OCI-LY1 (cell line): ENCODE data around the gene WDR59.

ENCODE experiments used
- H2AFZ ChIP-seq: fragments of 200-600 bp; sonication (generic), shearing (Covaris generic); 2 replicates; pipeline ENCODE4 v1.6.0; 2014; ENCODE audit warnings: antibody characterized with exemption, mild to moderate bottlenecking, low read length
- H3F3A ChIP-seq: fragments of 200-600 bp; sonication (generic), shearing (Covaris generic); 2 replicates; pipeline ENCODE4 v1.6.0; 2014; ENCODE audit warnings: mild to moderate bottlenecking, antibody characterized with exemption, low read length, moderate library complexity; ENCODE audit not compliant: insufficient read depth
- H3K27ac ChIP-seq: fragments of 200-600 bp; sonication (generic); 2 replicates; pipeline ENCODE4 v1.5.1; 2014; ENCODE audit warnings: low read length, mixed run types, mild to moderate bottlenecking, low read depth; ENCODE audit not compliant: poor library complexity, severe bottlenecking
- H3K27me3 ChIP-seq: fragments of 200-600 bp; sonication (generic); 2 replicates; pipeline ENCODE4 v1.6.0; 2014; ENCODE audit warnings: antibody characterized with exemption, mild to moderate bottlenecking, low read length, moderate library complexity; ENCODE audit not compliant: insufficient read depth
- H3K36me3 ChIP-seq: fragments of 200-600 bp; sonication (generic); 2 replicates; pipeline ENCODE4 v1.6.1; 2014; ENCODE audit warnings: mild to moderate bottlenecking, antibody characterized with exemption, low read length, moderate library complexity, mixed read lengths; ENCODE audit not compliant: insufficient read depth
- H3K4me1 ChIP-seq: fragments of 200-600 bp; sonication (generic); 2 replicates; pipeline ENCODE4 v1.5.1; 2014; ENCODE audit warnings: mild to moderate bottlenecking, low read length, moderate library complexity; ENCODE audit not compliant: insufficient read depth, severe bottlenecking
- H3K4me2 ChIP-seq: fragments of 200-600 bp; sonication (generic), shearing (Covaris generic); 2 replicates; pipeline ENCODE4 v1.6.1; 2014; ENCODE audit warnings: low read length
- H3K4me3 ChIP-seq: fragments of 200-600 bp; sonication (generic); 2 replicates; pipeline ENCODE4 v1.5.1; 2014; ENCODE audit warnings: low read length, low read depth, mild to moderate bottlenecking, mixed read lengths; ENCODE audit not compliant: poor library complexity, severe bottlenecking
- H3K79me2 ChIP-seq: fragments of 200-600 bp; shearing (Covaris generic); 2 replicates; pipeline ENCODE4 v1.6.1; 2016; ENCODE audit warnings: mixed run types, low read length, mixed read lengths; ENCODE audit not compliant: insufficient read depth
- H3K9ac ChIP-seq: fragments of 200-600 bp; sonication (generic), shearing (Covaris generic); 2 replicates; pipeline ENCODE4 v1.6.1; 2014; ENCODE audit warnings: mild to moderate bottlenecking, low read length, mixed read lengths
- H3K9me2 ChIP-seq: fragments of 200-600 bp; sonication (generic), shearing (Covaris generic); 2 replicates; pipeline ENCODE4 v1.6.1; 2014; ENCODE audit warnings: low read depth, mild to moderate bottlenecking, low read length, mixed read lengths
- H3K9me3 ChIP-seq: fragments of 200-600 bp; shearing (Covaris generic); 2 replicates; pipeline ENCODE4 v1.6.1; 2014; ENCODE audit warnings: low read length, mixed read lengths
- H4K20me1 ChIP-seq: fragments of 200-600 bp; sonication (generic), shearing (Covaris generic); 2 replicates; pipeline ENCODE4 v1.6.0; 2016; ENCODE audit warnings: mild to moderate bottlenecking, low read length; ENCODE audit not compliant: insufficient read depth
- CTCF ChIP-seq: fragments of 200-600 bp; sonication (generic), shearing (Covaris generic); IDR thresholded peaks from 2 replicates; pipeline ENCODE4 v1.5.1; 2017; ENCODE audit warnings: mild to moderate bottlenecking, antibody characterized with exemption, low read length, moderate library complexity, mixed read lengths
- EZH2 ChIP-seq: fragments of 200-600 bp; sonication (generic), shearing (Covaris generic); IDR thresholded peaks from 2 replicates; pipeline ENCODE4 v1.8.0; 2017; ENCODE audit warnings: borderline replicate concordance, mixed run types, mild to moderate bottlenecking, antibody characterized with exemption, low read length, moderate library complexity, mixed read lengths

WDR59 gene

GRCh38 chr16:74984194-74984528 lies 762 bp downstream of the WDR59 start:
- Histone ChIP-seq H3F3A (no peaks in the 10 kb centered on the region), H3K4me1 (peaks cover 6% of the 10 kb centered on the region), H3K9ac (peak overlapping the region; percentile 78), H3K36me3 (peaks cover 6% of the 10 kb centered on the region), H3K27me3 (no peaks in the 10 kb centered on the region), H2AFZ (no peak overlapping the region), H3K9me2 (no peaks in the 10 kb centered on the region), H3K79me2 (peaks cover 7% of the 10 kb centered on the region; the same call in 1 of the 2 replicates), H3K9me3 (no peaks in the 10 kb centered on the region), H3K4me2 (peak overlapping the region; percentile 72), H3K4me3 (peak overlapping the region; percentile 79), H4K20me1 (no peaks in the 10 kb centered on the region), H3K27ac (no peak overlapping the region)
- TF ChIP-seq CTCF (no peak), EZH2 (no peak)

GRCh38 chr16:74982256-74982655 lies 2.7 kb downstream of the WDR59 start:
- no peaks in the 10 kb centered on the region for H4K20me1 ChIP-seq
- H3K4me1 ChIP-seq: peaks cover 6% of the 10 kb centered on the region
- H3K79me2 ChIP-seq: peaks cover 7% of the 10 kb centered on the region; the same call in 1 of the 2 replicates
- no peaks in the 10 kb centered on the region for H3K27me3 ChIP-seq
- no peaks in the 10 kb centered on the region for H3K9me2 ChIP-seq
- H2AFZ ChIP-seq: no peak overlapping the region
- H3K36me3 ChIP-seq: peaks cover 14% of the 10 kb centered on the region
- H3K9me3 ChIP-seq: no peaks in the 10 kb centered on the region
- H3K4me3 ChIP-seq: no peak overlapping the region
- H3K27ac ChIP-seq: no peak overlapping the region
- H3K4me2 ChIP-seq: no peak overlapping the region
- TF ChIP-seq EZH2: no peak
- no peak for TF ChIP-seq CTCF
- no peak overlapping the region for H3K9ac ChIP-seq
- no peaks in the 10 kb centered on the region for H3F3A ChIP-seq

GRCh38 chr16:74975591-74975990 lies 9.3 kb downstream of the WDR59 start:
- Histone ChIP-seq H3K36me3 (peaks cover 16% of the 10 kb centered on the region), H3F3A (no peaks in the 10 kb centered on the region), H4K20me1 (no peaks in the 10 kb centered on the region), H3K79me2 (no peaks in the 10 kb centered on the region), H3K27ac (no peak overlapping the region), H3K4me2 (no peak overlapping the region), H3K4me3 (no peak overlapping the region), H3K27me3 (no peaks in the 10 kb centered on the region), H3K9ac (no peak overlapping the region), H2AFZ (no peak overlapping the region), H3K9me3 (no peaks in the 10 kb centered on the region), H3K4me1 (no peaks in the 10 kb centered on the region), H3K9me2 (no peaks in the 10 kb centered on the region)
- TF ChIP-seq CTCF (no peak), EZH2 (no peak)
